OCI-LY3 (cell line): ENCODE data around the gene ZCCHC3.

Experiments used
- H2AFZ ChIP-seq: fragments of 200-600, 300-600 bp; shearing (Covaris generic); 2 replicates; pipeline ENCODE4 v1.6.0; 2014; ENCODE audit warnings: antibody characterized with exemption, low read depth, low read length
- H3K27ac ChIP-seq: fragments of 200-600, 300-600 bp; sonication (generic); 2 replicates; pipeline ENCODE4 v1.5.1; 2014; ENCODE audit warnings: mild to moderate bottlenecking, low read length, moderate library complexity, mixed read lengths
- H3K27me3 ChIP-seq: fragments of 200-600, 300-600 bp; sonication (generic); 2 replicates; pipeline ENCODE4 v1.6.1; 2014; ENCODE audit warnings: low read depth, low read length, mixed read lengths
- H3K36me3 ChIP-seq: fragments of 200-600, 300-600 bp; sonication (generic); replicated peaks from 2 replicates; pipeline ENCODE3; 2014; ENCODE audit warnings: low read depth, low read length, mixed read lengths
- H3K4me1 ChIP-seq: fragments of 300-600, 200-600 bp; sonication (generic); 2 replicates; pipeline ENCODE4 v1.6.1; 2014; ENCODE audit warnings: low read length, mixed read lengths
- H3K4me2 ChIP-seq: fragments of 200-600, 300-600 bp; sonication (generic); 2 replicates; pipeline ENCODE4 v1.6.1; 2014; ENCODE audit warnings: low read length, mixed read lengths
- H3K4me3 ChIP-seq: fragments of 300-600, 200-600 bp; sonication (generic); 2 replicates; pipeline ENCODE4 v1.5.1; 2014; ENCODE audit warnings: antibody characterized with exemption, mild to moderate bottlenecking, low read length, moderate library complexity
- H3K79me2 ChIP-seq: fragments of 300-600, 200-600 bp; shearing (Covaris generic); 2 replicates; pipeline ENCODE4 v1.6.1; 2014; ENCODE audit warnings: mild to moderate bottlenecking, low read length, mixed read lengths
- H3K9ac ChIP-seq: fragments of 300-600, 200-600 bp; shearing (Covaris generic); 2 replicates; pipeline ENCODE4 v1.6.0; 2014; ENCODE audit warnings: mild to moderate bottlenecking, low read length, moderate library complexity
- H3K9me3 ChIP-seq: fragments of 200-600, 300-600 bp; shearing (Covaris generic); 2 replicates; pipeline ENCODE4 v1.6.1; 2014; ENCODE audit warnings: low read length, mixed read lengths; ENCODE audit not compliant: insufficient read depth
- H4K20me1 ChIP-seq: fragments of 200-600, 300-600 bp; sonication (generic); 2 replicates; pipeline ENCODE4 v1.6.1; 2016; ENCODE audit warnings: low read length, mixed read lengths; ENCODE audit not compliant: insufficient read depth
- EZH2phosphoT487 ChIP-seq: fragments of 200-600 bp; shearing (Covaris generic); IDR thresholded peaks from 2 replicates; pipeline ENCODE4 v1.6.1; 2018; ENCODE audit warnings: antibody characterized with exemption, mixed run types, low read depth
- TF ChIP-seq, protein P1 (sequence below): fragments of 200-600, 300-600 bp; sonication (generic); IDR thresholded peaks from 2 replicates; pipeline ENCODE4 v1.5.1; 2014; ENCODE audit warnings: antibody characterized with exemption, low read length, low read depth

ZCCHC3 gene

GRCh38 chr20:341682-342081, 44.3 kb downstream of the ZCCHC3 start:
- Histone ChIP-seq H3K79me2 (no peaks in the 10 kb centered on the region), H4K20me1 (no peaks in the 10 kb centered on the region), H3K9ac (no peak overlapping the region), H3K4me2 (no peak overlapping the region), H3K4me1 (peaks cover 23% of the 10 kb centered on the region), H2AFZ (no peak overlapping the region), H3K27me3 (no peaks in the 10 kb centered on the region), H3K36me3 (peaks cover 4% of the 10 kb centered on the region), H3K4me3 (no peak overlapping the region), H3K27ac (no peak overlapping the region), H3K9me3 (no peaks in the 10 kb centered on the region)
- TF ChIP-seq, protein P1, sequence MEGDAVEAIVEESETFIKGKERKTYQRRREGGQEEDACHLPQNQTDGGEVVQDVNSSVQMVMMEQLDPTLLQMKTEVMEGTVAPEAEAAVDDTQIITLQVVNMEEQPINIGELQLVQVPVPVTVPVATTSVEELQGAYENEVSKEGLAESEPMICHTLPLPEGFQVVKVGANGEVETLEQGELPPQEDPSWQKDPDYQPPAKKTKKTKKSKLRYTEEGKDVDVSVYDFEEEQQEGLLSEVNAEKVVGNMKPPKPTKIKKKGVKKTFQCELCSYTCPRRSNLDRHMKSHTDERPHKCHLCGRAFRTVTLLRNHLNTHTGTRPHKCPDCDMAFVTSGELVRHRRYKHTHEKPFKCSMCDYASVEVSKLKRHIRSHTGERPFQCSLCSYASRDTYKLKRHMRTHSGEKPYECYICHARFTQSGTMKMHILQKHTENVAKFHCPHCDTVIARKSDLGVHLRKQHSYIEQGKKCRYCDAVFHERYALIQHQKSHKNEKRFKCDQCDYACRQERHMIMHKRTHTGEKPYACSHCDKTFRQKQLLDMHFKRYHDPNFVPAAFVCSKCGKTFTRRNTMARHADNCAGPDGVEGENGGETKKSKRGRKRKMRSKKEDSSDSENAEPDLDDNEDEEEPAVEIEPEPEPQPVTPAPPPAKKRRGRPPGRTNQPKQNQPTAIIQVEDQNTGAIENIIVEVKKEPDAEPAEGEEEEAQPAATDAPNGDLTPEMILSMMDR = no peak
- TF ChIP-seq EZH2phosphoT487 = no peak

- Histone ChIP-seq H3K36me3 (peaks cover 4% of the 10 kb centered on the region), H3K4me2 (no peak overlapping the region), H3K9me3 (no peaks in the 10 kb centered on the region), H3K4me3 (no peak overlapping the region), H4K20me1 (no peaks in the 10 kb centered on the region), H2AFZ (no peak overlapping the region), H3K9ac (no peak overlapping the region), H3K27me3 (no peaks in the 10 kb centered on the region), H3K4me1 (peaks cover 13% of the 10 kb centered on the region), H3K79me2 (no peaks in the 10 kb centered on the region), H3K27ac (no peak overlapping the region)
- TF ChIP-seq, protein P1 = no peak
- no peak for TF ChIP-seq EZH2phosphoT487
These were observed 45.7 kb downstream of the ZCCHC3 start for GRCh38 chr20:343107-343506.

DNA sequence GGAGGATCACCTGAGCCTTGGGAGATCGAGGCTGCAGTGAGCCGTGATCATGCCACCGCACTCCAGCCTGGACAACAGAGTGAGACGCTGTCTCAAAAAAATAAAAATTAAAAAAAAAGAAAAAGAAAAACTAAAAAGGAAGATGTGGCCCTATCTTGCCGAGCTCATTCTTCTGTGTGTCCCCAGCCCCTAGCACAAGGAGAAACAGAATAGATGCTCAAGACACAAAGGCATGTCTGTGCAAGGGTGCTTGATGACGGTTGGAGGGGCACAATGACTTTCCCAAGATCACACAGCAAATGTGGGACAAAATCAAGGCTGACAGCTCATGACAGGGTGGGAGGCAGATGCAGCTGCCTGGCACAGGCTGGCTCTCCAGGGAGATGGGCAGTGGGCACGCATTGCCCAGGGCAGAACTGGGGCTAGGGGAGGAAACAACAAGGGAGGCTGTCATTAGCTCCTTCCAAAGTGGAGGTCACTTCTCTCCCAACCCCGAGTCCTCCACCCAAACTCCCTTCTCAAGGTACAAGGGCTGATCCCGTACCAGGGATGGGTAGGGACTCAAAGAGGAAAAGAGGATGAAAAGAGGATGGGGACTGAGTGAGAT, 48.8 kb downstream of the ZCCHC3 start:
- no peak for TF ChIP-seq EZH2phosphoT487
- TF ChIP-seq, protein P1 = no peak
- Histone ChIP-seq H2AFZ (peak overlapping the region; percentile 40), H3K79me2 (no peaks in the 10 kb centered on the region), H3K4me3 (peak overlapping the region; percentile 81), H3K9me3 (no peaks in the 10 kb centered on the region), H3K4me1 (peaks cover 12% of the 10 kb centered on the region), H3K27me3 (no peaks in the 10 kb centered on the region), H3K36me3 (peaks cover 7% of the 10 kb centered on the region), H3K9ac (peak overlapping the region; percentile 90), H3K4me2 (peak overlapping the region; percentile 95), H3K27ac (no peak overlapping the region), H4K20me1 (no peaks in the 10 kb centered on the region)

DNA sequence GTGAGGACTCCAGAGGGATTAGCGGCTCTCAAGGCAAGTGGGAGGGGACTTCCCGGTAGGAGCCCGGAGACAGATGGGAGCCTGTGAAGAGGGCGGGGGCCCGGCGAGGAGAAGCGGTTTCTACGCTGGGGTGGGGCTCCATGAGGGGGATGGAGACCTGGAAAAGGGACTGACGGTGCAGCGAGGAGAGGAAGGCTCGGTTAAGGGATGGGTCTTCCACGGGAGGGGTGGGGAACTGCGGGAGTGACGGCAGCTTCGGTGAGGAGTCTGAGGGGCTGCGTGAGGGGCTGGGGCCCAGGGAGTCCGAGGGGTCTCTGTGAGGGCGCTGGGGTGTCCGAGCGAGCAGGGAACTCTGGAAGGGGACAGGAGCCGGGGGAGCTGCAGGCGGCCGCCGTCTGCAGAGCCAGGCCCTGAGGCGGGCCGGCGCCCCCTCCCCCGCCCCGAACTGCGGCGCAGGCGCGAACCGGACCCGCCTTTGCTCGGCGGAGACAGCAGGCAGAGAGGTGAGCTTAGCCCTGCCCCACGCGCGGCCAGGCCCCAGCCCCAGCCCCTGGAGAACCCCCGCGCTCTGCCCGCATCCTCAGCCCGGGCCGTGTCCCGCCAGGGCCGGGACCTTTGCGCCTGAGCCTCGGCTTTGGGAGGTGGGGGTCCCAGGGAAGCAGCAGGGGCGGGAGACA, 49.4 kb downstream of the ZCCHC3 start, which contains the start of gene NRSN2:
Gene NRSN2, plus strand, starts transcription at position 472 of the 677 bp plus-strand sequence. CDS start 2,533 bp downstream, outside the sequence.
- TF ChIP-seq EZH2phosphoT487 = no peak
- TF ChIP-seq, protein P1 = no peak
- no peaks in the 10 kb centered on the region for H4K20me1 ChIP-seq
- no peaks in the 10 kb centered on the region for H3K79me2 ChIP-seq
- peaks cover 12% of the 10 kb centered on the region for H3K4me1 ChIP-seq
- H3K9ac ChIP-seq = peak within 1 kb of the TSS; percentile 90
- peaks cover 7% of the 10 kb centered on the region for H3K36me3 ChIP-seq
- no peaks in the 10 kb centered on the region for H3K27me3 ChIP-seq
- H3K9me3 ChIP-seq = no peaks in the 10 kb centered on the region
- peak within 1 kb of the TSS; percentile 48 for H2AFZ ChIP-seq
- peak within 1 kb of the TSS; percentile 95 for H3K4me2 ChIP-seq
- peak within 1 kb of the TSS; percentile 81 for H3K4me3 ChIP-seq
- peak within 1 kb of the TSS; percentile 53 for H3K27ac ChIP-seq
